Epithelial cell of esophagus (primary cell): ENCODE results near the gene PSMB5.

ENCODE experiments used
- DNase-seq: peaks from one replicate; pipeline ENCODE4 v3.0.0; 2010; ENCODE audit warnings: low read depth
- H3K4me3 ChIP-seq: 2 replicates; pipeline ENCODE4 v1.5.1; 2011; ENCODE audit warnings: mild to moderate bottlenecking, low read length, control low read depth
- TF ChIP-seq, protein P1 (sequence below): IDR thresholded peaks from 2 replicates; pipeline ENCODE4 v1.5.1; 2011; ENCODE audit warnings: low read depth, mild to moderate bottlenecking, low read length, control low read depth, inconsistent platforms; ENCODE audit not compliant: insufficient read depth; ENCODE audit errors: missing control alignments

The PSMB5 gene

DNA sequence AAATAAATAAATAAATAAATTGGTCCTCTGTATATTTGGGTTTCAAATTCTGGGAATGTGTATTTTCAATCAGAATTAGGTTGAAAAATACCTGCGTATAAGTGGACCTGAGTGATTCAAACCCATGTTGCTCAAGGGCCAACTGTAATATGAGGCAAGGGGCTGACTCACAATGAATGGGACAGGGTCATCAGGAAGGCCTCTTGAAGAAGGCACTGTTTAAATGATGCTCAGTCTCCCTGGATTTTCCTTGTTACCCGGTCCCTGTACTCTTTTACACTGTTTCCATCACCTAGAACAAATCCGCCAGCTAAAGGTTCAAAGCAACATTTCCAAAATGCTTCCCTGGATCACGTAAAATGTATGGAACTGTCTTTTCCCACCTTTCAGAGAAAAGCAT, 3.8 kb downstream of the PSMB5 start:
- H3K4me3 ChIP-seq, result no peak overlapping the region
- peak; percentile 59 for DNase-seq
- TF ChIP-seq, protein P1, sequence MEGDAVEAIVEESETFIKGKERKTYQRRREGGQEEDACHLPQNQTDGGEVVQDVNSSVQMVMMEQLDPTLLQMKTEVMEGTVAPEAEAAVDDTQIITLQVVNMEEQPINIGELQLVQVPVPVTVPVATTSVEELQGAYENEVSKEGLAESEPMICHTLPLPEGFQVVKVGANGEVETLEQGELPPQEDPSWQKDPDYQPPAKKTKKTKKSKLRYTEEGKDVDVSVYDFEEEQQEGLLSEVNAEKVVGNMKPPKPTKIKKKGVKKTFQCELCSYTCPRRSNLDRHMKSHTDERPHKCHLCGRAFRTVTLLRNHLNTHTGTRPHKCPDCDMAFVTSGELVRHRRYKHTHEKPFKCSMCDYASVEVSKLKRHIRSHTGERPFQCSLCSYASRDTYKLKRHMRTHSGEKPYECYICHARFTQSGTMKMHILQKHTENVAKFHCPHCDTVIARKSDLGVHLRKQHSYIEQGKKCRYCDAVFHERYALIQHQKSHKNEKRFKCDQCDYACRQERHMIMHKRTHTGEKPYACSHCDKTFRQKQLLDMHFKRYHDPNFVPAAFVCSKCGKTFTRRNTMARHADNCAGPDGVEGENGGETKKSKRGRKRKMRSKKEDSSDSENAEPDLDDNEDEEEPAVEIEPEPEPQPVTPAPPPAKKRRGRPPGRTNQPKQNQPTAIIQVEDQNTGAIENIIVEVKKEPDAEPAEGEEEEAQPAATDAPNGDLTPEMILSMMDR, result no peak

DNA sequence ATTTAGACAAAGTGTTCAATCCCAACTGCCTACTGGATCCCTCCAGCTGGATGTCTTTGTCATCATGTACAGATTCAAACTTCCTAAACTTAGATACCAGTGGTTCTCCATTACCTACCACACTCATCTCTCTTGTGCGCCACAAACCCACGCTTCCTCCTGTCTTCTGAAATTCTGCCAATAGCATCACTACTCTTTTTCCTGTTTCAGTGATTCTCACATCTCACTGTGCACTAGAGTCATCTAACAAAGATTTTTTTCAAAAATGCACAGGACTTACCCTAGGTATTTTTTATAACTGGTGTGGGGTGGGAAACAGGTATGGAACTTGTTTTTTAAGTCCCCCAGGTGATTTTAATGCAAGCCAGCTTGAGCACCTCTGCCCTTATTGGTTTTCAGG, 5.9 kb downstream of the PSMB5 start:
- TF ChIP-seq, protein P1, result no peak
- DNase-seq, result no peak
- H3K4me3 ChIP-seq, result no peak overlapping the region

DNA sequence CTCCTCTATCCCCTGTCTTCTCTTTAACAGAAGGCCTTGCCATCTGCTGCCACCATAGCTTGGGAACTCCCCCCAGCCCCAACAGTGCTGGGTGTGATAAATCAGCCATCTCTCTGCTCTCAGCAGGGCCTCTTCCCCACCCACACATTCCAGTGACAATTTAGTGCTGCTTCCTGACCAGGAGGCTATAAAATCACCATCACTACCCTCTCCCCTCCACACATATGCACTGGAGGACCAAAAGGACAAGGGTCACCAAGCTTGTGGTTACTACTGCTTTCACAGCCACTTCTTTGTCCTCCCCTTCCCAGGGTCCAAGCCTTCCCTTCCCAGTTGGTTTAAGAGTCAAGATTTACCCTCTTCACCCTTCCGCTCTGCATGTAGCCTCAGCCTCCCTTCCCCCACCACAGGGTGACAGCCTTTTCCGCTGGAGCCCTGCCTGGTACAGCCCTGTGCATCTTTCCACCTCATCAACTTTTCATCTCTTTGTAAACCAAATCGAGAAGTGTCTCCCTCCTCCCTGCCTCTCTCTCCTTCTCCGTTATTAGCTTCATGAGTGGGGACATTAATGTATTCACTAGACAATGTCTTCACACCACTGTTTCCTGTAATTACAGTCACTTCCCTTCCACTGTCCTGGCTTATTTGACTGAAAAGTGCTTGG, 9.4 kb downstream of the PSMB5 start:
- H3K4me3 ChIP-seq, result no peak overlapping the region
- no peak for DNase-seq

DNA sequence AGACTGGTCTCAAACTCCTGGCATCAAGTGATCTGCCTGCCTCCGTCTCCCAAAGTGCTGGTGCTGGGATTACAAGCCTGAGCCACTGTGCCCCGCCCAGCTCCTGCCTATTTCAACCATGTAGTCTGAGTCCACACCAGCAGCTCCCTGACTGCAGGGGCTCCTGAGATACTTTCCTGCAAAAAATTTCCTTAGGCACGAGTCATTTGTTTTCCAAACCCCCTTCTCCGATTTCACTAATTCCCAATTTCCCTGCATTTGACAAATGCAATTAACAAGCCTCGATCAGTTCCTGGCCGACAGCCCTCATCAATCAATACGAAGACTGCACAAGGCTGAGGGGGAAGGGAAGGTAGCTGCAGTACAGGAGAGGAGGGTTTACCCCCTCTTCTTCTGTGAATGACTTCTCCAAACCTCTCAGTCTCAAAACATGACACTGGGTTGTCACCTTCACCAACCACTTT, 10.1 kb downstream of the PSMB5 start:
- TF ChIP-seq, protein P1, result no peak
- DNase-seq, result no peak
- no peak overlapping the region for H3K4me3 ChIP-seq

More for the DNA sequence above, 9.4 kb downstream of the PSMB5 start:
- TF ChIP-seq, protein P1, result no peak

DNA sequence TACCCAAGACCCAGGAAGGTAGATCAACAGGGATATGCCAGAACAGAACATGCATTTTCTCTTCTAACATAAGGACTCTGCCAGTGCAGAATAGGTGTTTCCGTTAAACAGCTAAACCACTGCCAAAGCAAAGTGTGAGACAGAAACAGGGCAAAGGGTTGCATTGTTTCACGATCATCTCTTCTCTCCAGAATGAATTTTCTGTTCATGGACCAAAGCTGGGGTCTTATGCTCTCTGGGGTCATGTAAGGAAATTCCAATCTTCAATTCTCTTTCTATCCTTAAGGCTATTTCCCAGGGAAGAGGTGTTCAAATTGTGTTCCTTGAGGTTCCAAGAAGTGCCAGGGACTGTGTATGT, 10.9 kb downstream of the PSMB5 start:
- TF ChIP-seq, protein P1, result no peak
- H3K4me3 ChIP-seq, result no peak overlapping the region
- DNase-seq, result no peak

DNA sequence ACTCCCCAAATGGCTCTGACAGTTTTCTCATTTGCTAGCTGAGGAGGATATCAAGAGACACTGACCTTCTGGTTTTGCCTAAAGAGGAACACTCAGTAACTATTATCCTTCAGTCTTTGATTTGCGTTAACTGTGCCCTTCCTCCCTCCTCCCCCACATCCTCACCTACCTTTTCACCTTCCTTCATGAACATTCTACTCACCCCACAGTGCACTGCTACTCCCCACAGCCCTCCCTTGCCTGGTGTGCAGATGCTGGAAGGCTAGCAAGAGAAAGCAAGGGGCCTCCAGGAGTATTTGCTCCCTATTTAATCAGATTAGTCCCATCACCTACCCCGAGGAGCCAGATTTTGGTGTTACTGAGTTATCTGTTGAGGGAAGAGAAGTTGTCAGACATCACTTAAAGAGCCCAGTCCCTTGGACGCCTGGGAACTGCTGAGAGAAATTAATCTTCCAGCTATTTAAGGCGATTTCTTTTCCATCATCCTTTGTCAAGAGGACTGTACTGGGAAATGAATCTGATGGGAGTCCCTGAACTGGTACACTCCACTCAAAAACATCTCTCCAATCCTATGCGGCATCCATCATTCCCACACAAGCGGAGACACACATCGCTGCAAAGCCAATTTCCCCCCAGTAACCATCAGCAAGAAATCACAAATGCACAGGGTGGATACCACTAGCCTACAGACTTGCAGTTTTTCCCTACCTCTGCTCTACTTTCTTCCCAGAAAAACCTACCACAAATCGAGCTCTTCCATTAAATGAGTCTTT, 11.5 kb downstream of the PSMB5 start:
- TF ChIP-seq, protein P1, result no peak
- no peak overlapping the region for H3K4me3 ChIP-seq
- no peak for DNase-seq
